ENCODE measurements around the gene HCK.

- no peak for TF ChIP-seq CTCF (conservative IDR thresholded peaks at IDR 0.05)
- no peak for TF ChIP-seq ZFX (IDR thresholded peaks at IDR 0.05)
These were observed 1.6 kb downstream of the HCK start for GRCh38 chr20:32053648-32054047.

All from C4-2B (cell line).